ENCODE measurements around the gene IFIT2.

The IFIT2 gene

GRCh38 chr10:89306434-89307268 lies 4.8 kb downstream of the IFIT2 start:
- no peak overlapping the region for H3K4me3 ChIP-seq (ENCODE audit: low read depth, low read length)
- TF ChIP-seq CTCF (IDR thresholded peaks at IDR 0.05; ENCODE audit: low read depth, low read length, missing control alignments) = no peak
- DNase-seq (ENCODE audit: low read depth) = no peak

GRCh38 chr10:89307269-89307577 lies 5.4 kb downstream of the IFIT2 start:
- no peak overlapping the region for H3K4me3 ChIP-seq (ENCODE audit: low read depth, low read length)
- TF ChIP-seq CTCF (IDR thresholded peaks at IDR 0.05; ENCODE audit: low read depth, low read length, missing control alignments) = no peak
- DNase-seq (ENCODE audit: low read depth) = no peak

GRCh38 chr10:89308266-89308665 lies 6.4 kb downstream of the IFIT2 start:
- DNase-seq (ENCODE audit: low read depth) = no peak
- TF ChIP-seq CTCF (IDR thresholded peaks at IDR 0.05; ENCODE audit: low read depth, low read length, missing control alignments) = no peak
- H3K4me3 ChIP-seq (ENCODE audit: low read depth, low read length) = no peak overlapping the region

- TF ChIP-seq CTCF (IDR thresholded peaks at IDR 0.05; ENCODE audit: low read depth, low read length, missing control alignments) = no peak
- no peak overlapping the region for H3K4me3 ChIP-seq (ENCODE audit: low read depth, low read length)
- no peak for DNase-seq (ENCODE audit: low read depth)
Measured at GRCh38 chr10:89308736-89309135, 6.9 kb downstream of the IFIT2 start.

GRCh38 chr10:89309156-89310055 lies 7.6 kb downstream of the IFIT2 start:
- TF ChIP-seq CTCF (IDR thresholded peaks at IDR 0.05; ENCODE audit: low read depth, low read length, missing control alignments) = no peak
- no peak overlapping the region for H3K4me3 ChIP-seq (ENCODE audit: low read depth, low read length)
- DNase-seq (ENCODE audit: low read depth) = no peak

- no peak overlapping the region for H3K4me3 ChIP-seq (ENCODE audit: low read depth, low read length)
- no peak for TF ChIP-seq CTCF (IDR thresholded peaks at IDR 0.05; ENCODE audit: low read depth, low read length, missing control alignments)
- no peak for DNase-seq (ENCODE audit: low read depth)
Measured at GRCh38 chr10:89310056-89310893, 8.4 kb downstream of the IFIT2 start.

All from GM12864 (cell line).